T-cell (primary cell): Measurements from ENCODE around the gene TOPBP1. TPM values are rescaled to one million over a fixed set of nuclear protein-coding genes. Genes with fewer than 3 reads are reported as not detected.

Experiments used
- ATAC-seq, 4 experiments: fragments of 200-7000 bp in 3 of 4; fragments of 150-1000 bp in 1 of 4; cut with Tn5 transposase; replicated peaks in 1 of 4; 1 replicate in 3 of 4; 2 replicates in 1 of 4; pipeline ENCODE4 v1.10.0; 2021; ENCODE audit warnings: moderate library complexity in 3 of 4, mild to moderate bottlenecking in 2 of 4, moderate number of reproducible peaks in 1 of 4
- CTCF ChIA-PET, 2 donors: fragments of 300-600 bp; sonication (Branson Sonifier 250); formaldehyde crosslinking; loops; one replicate each; lab custom pipeline; 2022; ENCODE audit warnings: antibody characterized with exemption in 2 of 2; lab: Charles Lee
- POLR2A ChIA-PET, 2 donors: fragments of 300-600 bp; sonication (Branson Sonifier 250); formaldehyde crosslinking; loops; one replicate each; lab custom pipeline; 2022; ENCODE audit warnings: antibody characterized with exemption in 2 of 2; lab: Charles Lee
- DNase-seq, 35 experiments: peaks; one replicate each; pipeline versions ENCODE4 v3.0.0 to v3.0.0-alpha.2; 2013 to 2023
- H3K27ac ChIP-seq: one replicate; pipeline ENCODE4 v1.5.1; 2013; ENCODE audit warnings: low read length
- H3K27me3 ChIP-seq, 2 experiments: replicated peaks in 1 of 2; 1 replicate in 1 of 2; 2 replicates in 1 of 2; pipeline versions ENCODE4 v1.6.1 to v1.7.0; 2013; ENCODE audit warnings: low read length in 1 of 2, mixed read lengths in 1 of 2; ENCODE audit not compliant: control insufficient read depth in 2 of 2, insufficient read depth in 2 of 2; ENCODE audit errors: extremely low read depth in 1 of 2
- H3K36me3 ChIP-seq, 2 donors: 1 replicate in 1 of 2; 2 replicates in 1 of 2; pipeline versions ENCODE4 v1.6.1 to v1.7.0; 2013; ENCODE audit warnings: low read length in 1 of 2; ENCODE audit not compliant: control insufficient read depth in 2 of 2, insufficient read depth in 1 of 2; ENCODE audit errors: extremely low read depth in 1 of 2
- H3K4me1 ChIP-seq, 2 experiments: 1 replicate in 1 of 2; 2 replicates in 1 of 2; pipeline versions ENCODE4 v1.6.1 to v1.7.0; 2013; ENCODE audit warnings: low read length in 2 of 2, mixed read lengths in 1 of 2; ENCODE audit not compliant: insufficient read depth in 2 of 2, control insufficient read depth in 1 of 2; ENCODE audit errors: extremely low read depth in 1 of 2
- H3K4me3 ChIP-seq, 2 donors: 1 replicate in 1 of 2; 2 replicates in 1 of 2; pipeline versions ENCODE4 v1.5.1 to v1.7.0; 2013; ENCODE audit warnings: mild to moderate bottlenecking in 2 of 2, low read length in 1 of 2, moderate library complexity in 1 of 2; ENCODE audit not compliant: control insufficient read depth in 1 of 2; ENCODE audit errors: extremely low read depth in 1 of 2
- H3K9me3 ChIP-seq: 2 replicates; pipeline ENCODE4 v1.7.0; 2013
- H3K27ac Mint-ChIP-seq, 2 donors: one replicate each; pipeline ENCODE4 v1.8.0; 2020 to 2021; ENCODE audit warnings: mild to moderate bottlenecking in 2 of 2, mixed read lengths in 2 of 2
- H3K27me3 Mint-ChIP-seq, 2 donors: one replicate each; pipeline ENCODE4 v1.8.0; 2021 to 2022; ENCODE audit warnings: mixed read lengths in 2 of 2
- H3K36me3 Mint-ChIP-seq: one replicate; pipeline ENCODE4 v1.8.0; 2021; ENCODE audit warnings: mixed read lengths
- H3K4me1 Mint-ChIP-seq, 3 donors: one replicate each; pipeline ENCODE4 v1.8.0; 2020 to 2022; ENCODE audit warnings: mixed read lengths in 3 of 3, mild to moderate bottlenecking in 1 of 3
- H3K4me3 Mint-ChIP-seq, 3 donors: one replicate each; pipeline ENCODE4 v1.8.0; 2020 to 2022; ENCODE audit warnings: mild to moderate bottlenecking in 3 of 3, mixed read lengths in 3 of 3, moderate library complexity in 3 of 3
- H3K9me3 Mint-ChIP-seq, 3 donors: one replicate each; pipeline ENCODE4 v1.8.0; 2020 to 2022; ENCODE audit warnings: mixed read lengths in 3 of 3
- WGBS: methylation state at CpG from one replicate; pipeline ENCODE4 v1.1.5; 2013; ENCODE audit warnings: missing lambda C conversion rate; ENCODE audit not compliant: insufficient coverage; 5-methylcytosine and 5-hydroxymethylcytosine counted together
- total RNA-seq, 35 experiments: library from RNA in 6 of 35; stranded (reverse) in 6 of 35; fragments of 120-200 nt in 1 of 35; gene quantifications; one replicate each; pipeline versions ENCODE4 v1.2.1 to v1.2.4 and lab custom pipeline; 2013 to 2026

The TOPBP1 gene
- total RNA-seq, 5 donors from 2014 or later (not counting 1 experiment from before 2014, with no cell fraction given), result 27.8 to 37.8 (median 30.0) TPM

GRCh38 chr3:133607816-133608215 is 53.9 kb downstream of the TOPBP1 start:
- H3K4me3 Mint-ChIP-seq, result no peak overlapping the region
- Histone ChIP-seq H3K9me3 (no peaks in the 10 kb centered on the region), H3K4me1 (no peaks in the 10 kb centered on the region), H3K27me3 (no peaks in the 10 kb centered on the region), H3K36me3 (peaks cover 0 to 41% of the 10 kb centered on the region in 2 donors), H3K4me3 (no peak overlapping the region), H3K27ac (no peak overlapping the region)
- H3K36me3 Mint-ChIP-seq, result peaks cover 59% of the 10 kb centered on the region
- H3K27ac Mint-ChIP-seq, result no peak overlapping the region
- POLR2A ChIA-PET, result no interaction called here
- ATAC-seq (no peak), DNase-seq (no peak)
- H3K9me3 Mint-ChIP-seq, result no peaks in the 10 kb centered on the region
- H3K27me3 Mint-ChIP-seq, result no peaks in the 10 kb centered on the region
- H3K4me1 Mint-ChIP-seq, result peaks cover 0 to 3% (median 0%) of the 10 kb centered on the region in 3 donors
- WGBS, result no CpG with 5 or more reads among the region's 1 CpG
- CTCF ChIA-PET, result interaction anchor here in 1 of 2 donors (0.9 kb wide), 1 partner anchor 25 kb away, joined by 3 read pairs; no protein-coding TSS in a partner anchor

GRCh38 chr3:133606902-133607301 is 54.8 kb downstream of the TOPBP1 start:
- no peak overlapping the region for H3K4me3 Mint-ChIP-seq
- no peaks in the 10 kb centered on the region for H3K9me3 ChIP-seq
- ChIA-PET POLR2A (interaction anchor here (0.6 kb wide), 4 partner anchors 9 to 105 kb away, joined by 3 to 5 read pairs (median 4); no protein-coding TSS in a partner anchor), CTCF (interaction anchor here (0.6 to 1.2 kb wide), 3 partner anchors 26 to 185 kb away, joined by 3 to 4 read pairs (median 4); no protein-coding TSS in a partner anchor)
- H3K9me3 Mint-ChIP-seq, result no peaks in the 10 kb centered on the region
- no peaks in the 10 kb centered on the region for H3K4me1 ChIP-seq
- peaks cover 0 to 3% (median 0%) of the 10 kb centered on the region in 3 donors for H3K4me1 Mint-ChIP-seq
- no peak overlapping the region for H3K27ac Mint-ChIP-seq
- H3K4me3 ChIP-seq, result no peak overlapping the region
- H3K36me3 Mint-ChIP-seq, result peaks cover 64% of the 10 kb centered on the region
- no peak overlapping the region for H3K27ac ChIP-seq
- 100% methylated on average over 1 of the region's 4 CpGs for WGBS
- H3K27me3 ChIP-seq, result no peaks in the 10 kb centered on the region
- peaks cover 0 to 38% of the 10 kb centered on the region in 2 donors for H3K36me3 ChIP-seq
- no peak for ATAC-seq
- DNase-seq, result no peak
- H3K27me3 Mint-ChIP-seq, result no peaks in the 10 kb centered on the region

- ATAC-seq (no peak), DNase-seq (no peak)
- H3K27ac ChIP-seq, result no peak overlapping the region
- ChIA-PET POLR2A (interaction anchor here (0.6 kb wide), 4 partner anchors 9 to 105 kb away, joined by 3 to 5 read pairs (median 4); no protein-coding TSS in a partner anchor), CTCF (interaction anchor here (0.6 to 1.2 kb wide), 3 partner anchors 27 to 185 kb away, joined by 3 to 4 read pairs (median 4); no protein-coding TSS in a partner anchor)
- Mint-ChIP-seq H3K4me3 (no peak overlapping the region), H3K27ac (no peak overlapping the region), H3K27me3 (no peaks in the 10 kb centered on the region), H3K9me3 (no peaks in the 10 kb centered on the region), H3K4me1 (peaks cover 0 to 3% (median 0%) of the 10 kb centered on the region in 3 donors), H3K36me3 (peaks cover 67% of the 10 kb centered on the region)
- no CpG with 5 or more reads among the region's 1 CpG for WGBS
- H3K4me3 ChIP-seq, result no peak overlapping the region
- H3K4me1 ChIP-seq, result no peaks in the 10 kb centered on the region
- no peaks in the 10 kb centered on the region for H3K9me3 ChIP-seq
- peaks cover 0 to 36% of the 10 kb centered on the region in 2 donors for H3K36me3 ChIP-seq
- H3K27me3 ChIP-seq, result no peaks in the 10 kb centered on the region
These were observed 55.4 kb downstream of the TOPBP1 start for GRCh38 chr3:133606342-133606741.

GRCh38 chr3:133600572-133601081 is 61.1 kb downstream of the TOPBP1 start:
- H3K9me3 Mint-ChIP-seq, result no peaks in the 10 kb centered on the region
- no peak overlapping the region for H3K4me3 ChIP-seq
- ChIA-PET POLR2A (interaction anchor here in 1 of 2 donors (0.7 kb wide), 1 partner anchor 27 kb away, joined by 3 read pairs; the partner anchor contains the start of gene CDV3), CTCF (interaction anchor here in 1 of 2 donors (0.5 to 1.1 kb wide), 2 partner anchors 22 to 670 kb away, joined by 3 to 4 read pairs; no protein-coding TSS in a partner anchor)
- no peaks in the 10 kb centered on the region for H3K27me3 ChIP-seq
- peaks cover 36% of the 10 kb centered on the region for H3K36me3 Mint-ChIP-seq
- no peak overlapping the region for H3K4me3 Mint-ChIP-seq
- no peak overlapping the region for H3K27ac ChIP-seq
- no CpG with 5 or more reads among the region's 1 CpG for WGBS
- peaks cover 0 to 3% (median 0%) of the 10 kb centered on the region in 3 donors for H3K4me1 Mint-ChIP-seq
- ATAC-seq (no peak), DNase-seq (no peak)
- H3K27me3 Mint-ChIP-seq, result no peaks in the 10 kb centered on the region
- peaks cover 0 to 9% of the 10 kb centered on the region in 2 donors for H3K36me3 ChIP-seq
- H3K27ac Mint-ChIP-seq, result no peak overlapping the region
- H3K9me3 ChIP-seq, result no peaks in the 10 kb centered on the region
- no peaks in the 10 kb centered on the region for H3K4me1 ChIP-seq

- ATAC-seq (no peak), DNase-seq (no peak)
- Mint-ChIP-seq H3K36me3 (peaks cover 28% of the 10 kb centered on the region), H3K27me3 (no peaks in the 10 kb centered on the region), H3K27ac (no peak overlapping the region), H3K4me3 (no peak overlapping the region), H3K4me1 (peaks cover 5 to 6% (median 6%) of the 10 kb centered on the region in 3 donors), H3K9me3 (no peaks in the 10 kb centered on the region)
- H3K9me3 ChIP-seq, result no peaks in the 10 kb centered on the region
- H3K27me3 ChIP-seq, result no peaks in the 10 kb centered on the region
- POLR2A ChIA-PET, result interaction anchor here in 1 of 2 donors (0.5 kb wide), 1 partner anchor 14 kb away, joined by 6 read pairs; no protein-coding TSS in a partner anchor
- 100% methylated on average over 1 of the region's 2 CpGs for WGBS
- no peak overlapping the region for H3K4me3 ChIP-seq
- CTCF ChIA-PET, result no interaction called here
- H3K4me1 ChIP-seq, result no peaks in the 10 kb centered on the region
- no peak overlapping the region for H3K27ac ChIP-seq
- H3K36me3 ChIP-seq, result peaks cover 0 to 9% of the 10 kb centered on the region in 2 donors
These were observed 62.5 kb downstream of the TOPBP1 start for GRCh38 chr3:133599280-133599679.

GRCh38 chr3:133598405-133598804 is 63.3 kb downstream of the TOPBP1 start:
- Mint-ChIP-seq H3K27me3 (no peaks in the 10 kb centered on the region), H3K27ac (no peak overlapping the region), H3K4me3 (no peak overlapping the region), H3K9me3 (no peaks in the 10 kb centered on the region), H3K36me3 (peaks cover 26% of the 10 kb centered on the region), H3K4me1 (peaks cover 5 to 6% (median 6%) of the 10 kb centered on the region in 3 donors)
- Histone ChIP-seq H3K4me1 (no peaks in the 10 kb centered on the region), H3K4me3 (no peak overlapping the region), H3K27ac (no peak overlapping the region), H3K36me3 (peaks cover 0 to 9% of the 10 kb centered on the region in 2 donors), H3K9me3 (no peaks in the 10 kb centered on the region), H3K27me3 (no peaks in the 10 kb centered on the region)
- POLR2A ChIA-PET, result no interaction called here
- DNase-seq (no peak), ATAC-seq (no peak)
- no CpG with 5 or more reads among the region's 3 CpGs for WGBS
- CTCF ChIA-PET, result no interaction called here
